ENCODE data around the gene HNRNPL.

The HNRNPL gene

DNA sequence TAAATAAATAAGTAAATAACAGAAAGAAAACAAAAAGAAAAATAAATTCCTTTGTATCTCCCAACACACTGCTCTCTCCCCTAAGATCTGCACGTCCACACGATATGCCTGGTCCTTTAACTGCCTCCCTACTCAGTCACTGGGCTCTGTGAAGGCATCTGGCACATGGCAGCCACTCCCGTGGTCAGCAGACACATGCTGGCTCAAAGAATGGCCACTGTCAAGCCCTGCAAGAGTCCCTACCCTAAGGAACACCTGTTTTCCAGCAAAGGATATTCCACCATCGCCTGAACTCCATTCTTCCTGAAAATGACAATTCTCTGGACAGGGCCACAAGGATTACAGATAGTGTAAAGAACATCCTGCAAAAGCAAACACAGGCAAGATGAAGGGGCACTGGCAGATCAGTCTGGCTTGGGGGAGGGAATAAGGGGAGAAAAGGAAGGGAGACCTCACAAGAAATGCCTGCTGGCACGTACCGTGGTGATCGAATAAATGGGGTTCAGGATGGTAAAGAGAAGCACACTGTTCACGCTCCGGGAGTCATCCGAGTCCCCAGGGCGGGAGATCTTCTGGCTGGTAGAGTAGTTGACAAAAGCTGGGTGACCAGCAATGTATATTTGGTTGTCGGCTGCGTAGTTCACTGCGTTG lies 4.3 kb downstream of the HNRNPL start:
- DNase-seq (ENCODE audit: low spot score) = no peak

DNA sequence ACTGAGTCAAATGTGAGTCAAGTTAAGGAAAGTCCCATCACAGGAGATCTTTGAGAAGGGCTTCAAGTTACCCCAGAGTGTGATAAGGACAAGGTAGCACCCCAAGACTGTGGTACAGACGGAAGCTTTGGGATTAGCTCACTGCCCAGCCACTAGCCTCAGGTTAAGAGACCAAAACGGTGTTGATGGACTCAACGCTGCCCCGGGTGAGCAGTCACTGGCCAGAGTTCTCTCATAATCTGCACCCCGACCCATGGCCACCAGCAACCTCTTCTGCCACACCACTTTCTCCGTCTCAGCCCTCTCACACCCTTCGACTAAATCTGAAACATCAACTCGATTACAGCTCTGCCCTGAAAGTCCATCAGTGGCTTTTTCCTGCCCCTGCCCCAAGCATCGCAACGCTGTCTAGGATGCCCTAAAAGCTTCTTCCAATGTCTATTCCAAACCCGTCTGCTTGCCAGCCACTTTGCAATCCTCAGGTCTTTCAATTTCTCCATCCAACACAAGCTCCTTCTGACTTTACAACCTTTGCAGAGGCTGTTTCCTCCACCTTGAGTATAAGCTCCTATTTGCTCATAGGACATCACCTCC lies 5.6 kb downstream of the HNRNPL start:
- DNase-seq (ENCODE audit: low spot score) = no peak

DNA sequence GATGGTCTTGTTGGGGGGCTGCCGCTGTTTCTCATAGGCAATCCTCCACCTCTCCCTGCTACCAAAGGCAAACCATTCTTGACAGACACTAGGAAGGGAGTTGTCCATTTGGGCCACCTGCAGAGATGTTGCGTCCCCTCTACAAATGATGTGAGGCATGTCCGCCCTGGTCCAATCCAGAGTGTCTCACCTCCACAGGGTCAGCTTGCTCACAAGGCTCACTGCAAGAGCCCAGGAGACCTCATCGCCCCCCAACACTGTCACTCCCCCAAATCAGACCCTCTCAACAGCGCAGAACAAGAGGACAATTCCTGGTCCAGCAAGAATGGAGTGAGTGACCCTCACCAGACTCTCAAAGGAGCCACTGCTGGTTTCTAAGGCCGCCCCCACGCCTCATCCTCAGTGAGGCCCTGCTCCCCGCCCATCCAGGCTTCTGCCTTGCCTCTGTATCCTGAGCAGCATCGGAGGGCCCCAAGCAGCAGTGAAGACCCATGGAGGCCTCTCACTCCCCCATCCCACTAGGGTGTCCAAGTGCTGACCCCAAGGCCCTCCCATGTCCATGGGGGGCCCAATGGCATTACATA lies 6.5 kb downstream of the HNRNPL start:
- no peak for DNase-seq (ENCODE audit: low spot score)

DNA sequence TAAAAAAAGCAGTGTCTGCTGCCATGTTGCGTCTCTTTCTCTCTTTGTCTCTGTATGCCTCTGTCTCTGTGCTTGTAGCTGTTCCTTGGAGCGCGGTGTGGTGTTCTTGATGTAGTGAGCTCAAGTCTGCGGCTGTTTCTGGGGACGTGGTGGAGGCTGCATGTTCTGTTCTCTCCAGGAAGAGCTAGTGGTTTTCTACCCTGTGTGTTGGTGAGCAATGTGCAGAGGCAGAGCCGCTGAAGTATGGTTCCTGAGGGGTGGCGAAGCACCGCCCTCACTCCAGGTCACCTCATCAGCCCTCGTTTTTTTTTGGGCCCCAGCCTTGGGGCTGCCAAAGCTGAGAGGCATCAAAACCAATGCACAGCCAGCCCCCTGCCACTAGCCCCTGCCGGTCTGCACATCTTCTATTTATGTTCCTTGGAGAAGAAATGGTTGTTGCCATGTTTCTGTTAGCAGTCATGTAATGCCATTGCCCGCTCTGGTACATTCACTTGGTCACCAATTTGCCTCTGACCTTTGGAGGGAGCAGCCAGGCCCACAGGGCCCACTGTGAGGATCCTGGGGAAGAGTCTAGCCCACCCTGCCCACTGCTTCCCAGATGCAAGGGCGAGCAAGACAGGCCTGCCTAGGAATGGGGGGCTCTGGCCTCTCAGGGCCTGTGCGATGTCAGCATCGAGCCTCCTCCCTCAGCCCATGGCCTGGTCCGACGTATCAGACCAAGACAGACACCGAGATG lies 7.2 kb downstream of the HNRNPL start:
- DNase-seq (ENCODE audit: low spot score) = no peak

DNA sequence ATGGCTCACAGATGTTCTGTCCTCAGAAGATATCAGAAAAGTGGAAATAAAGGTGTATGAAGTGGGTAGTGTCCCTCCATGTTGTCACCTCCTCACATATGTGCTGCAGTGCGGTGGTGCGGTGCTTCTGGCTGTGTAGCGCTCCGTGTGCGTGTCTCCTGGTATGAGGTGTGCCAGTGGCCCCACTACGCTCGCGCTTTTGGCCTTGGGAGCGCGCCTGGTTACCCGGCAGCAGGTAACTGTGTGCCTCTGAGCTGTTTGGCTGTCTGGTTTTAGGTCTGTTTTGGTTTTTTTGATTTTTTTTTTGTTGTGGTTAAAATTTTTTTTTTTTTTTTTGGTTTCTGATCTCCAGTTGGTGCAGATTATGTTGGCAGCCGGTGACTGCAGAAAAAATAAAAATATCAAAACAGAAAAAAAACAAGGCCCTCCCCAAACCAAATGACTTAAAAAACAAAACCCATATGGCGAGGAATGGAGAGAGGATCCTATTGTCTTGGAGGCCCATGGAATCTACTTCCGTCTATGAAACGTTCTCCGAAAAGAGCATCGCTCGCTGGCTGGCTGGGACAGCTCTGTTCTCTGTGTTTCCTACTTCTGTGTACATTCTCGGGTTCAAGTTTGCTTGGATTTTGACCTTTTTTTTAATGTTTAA lies 7.9 kb downstream of the HNRNPL start:
- DNase-seq (ENCODE audit: low spot score) = no peak

DNA sequence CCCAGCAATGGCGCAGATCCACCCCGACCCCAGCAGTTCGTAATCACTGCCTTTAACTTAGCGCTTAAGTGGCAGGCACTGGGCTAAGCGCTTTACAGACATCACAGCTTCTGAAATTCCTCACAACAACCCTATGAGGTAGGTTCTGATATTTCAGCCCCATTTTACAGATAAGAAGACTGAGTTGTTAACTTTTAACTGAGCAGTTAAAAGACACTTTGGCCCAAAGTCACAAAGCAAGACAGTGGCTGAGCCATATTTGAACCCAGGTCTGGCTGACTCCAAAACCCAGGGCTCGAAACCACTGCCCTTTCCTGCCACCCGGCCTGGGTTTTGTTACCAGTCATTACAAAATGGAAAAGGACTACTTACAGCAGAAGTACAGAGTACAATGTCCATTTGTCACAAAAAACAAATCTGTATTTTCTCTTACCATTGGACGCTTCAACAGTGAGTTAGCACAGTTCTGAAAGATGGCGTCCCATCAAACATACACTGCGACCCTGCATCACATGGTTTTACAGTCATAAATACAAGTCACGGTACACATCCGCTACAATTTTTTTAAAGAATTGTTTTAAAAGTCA lies 8.5 kb downstream of the HNRNPL start:
- DNase-seq (ENCODE audit: low spot score) = no peak

DNA sequence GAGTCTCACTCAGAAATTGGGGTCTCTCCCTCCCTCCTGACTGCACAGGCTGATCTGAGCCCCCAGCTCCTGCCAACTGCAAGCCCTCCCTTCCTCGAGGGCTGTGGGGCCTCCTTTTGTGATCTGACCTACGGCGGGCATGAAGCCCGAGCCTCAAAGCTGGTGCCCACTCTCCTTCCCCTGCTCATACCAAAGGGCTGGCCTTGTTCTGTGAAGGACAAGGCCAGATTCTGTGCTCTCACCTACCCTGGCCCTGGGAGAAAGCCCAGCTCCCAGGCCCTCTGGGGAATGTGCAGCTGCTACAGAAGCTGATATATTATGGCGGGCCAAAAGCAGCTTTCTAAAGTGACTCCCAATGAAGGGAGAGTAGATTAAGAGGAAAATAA lies 9.2 kb downstream of the HNRNPL start:
- DNase-seq (ENCODE audit: low spot score) = no peak

DNA sequence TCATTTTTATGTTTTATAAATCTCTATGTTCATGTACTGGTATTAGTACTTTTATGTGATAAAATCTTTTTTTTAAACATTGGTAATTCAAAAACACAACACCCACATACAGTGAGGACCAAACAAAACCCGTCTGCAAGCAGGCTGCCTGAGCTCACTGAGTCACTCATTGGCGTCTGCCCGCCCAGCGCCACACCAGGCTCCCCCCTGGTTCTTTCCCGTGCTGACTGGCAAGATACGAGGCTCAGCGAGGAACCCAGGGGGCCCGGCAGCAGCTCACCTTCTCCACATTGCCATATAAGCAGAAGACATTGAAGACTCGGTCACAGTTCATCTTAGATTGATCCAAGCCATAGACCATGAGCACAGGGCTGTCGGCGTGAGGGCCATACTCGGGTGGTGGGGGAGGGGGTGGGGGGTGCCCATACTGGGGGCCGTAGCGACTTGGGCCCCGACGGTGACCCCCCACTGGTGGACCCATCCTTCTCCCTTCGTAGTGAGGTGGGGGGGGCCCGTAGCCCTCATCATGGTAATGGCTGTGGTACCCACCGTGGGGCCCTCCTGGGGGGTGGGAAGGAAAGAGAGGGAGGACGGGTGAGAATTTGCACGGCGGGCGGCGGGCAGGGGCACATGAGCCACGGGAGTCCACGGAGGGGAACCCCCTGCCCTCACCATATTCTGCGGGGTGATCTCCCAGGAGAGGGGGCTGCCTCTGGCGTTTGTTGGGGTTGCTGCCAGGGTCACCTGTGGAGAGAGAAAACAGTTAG lies 9.8 kb downstream of the HNRNPL start:
- DNase-seq (ENCODE audit: low spot score) = no peak

DNA sequence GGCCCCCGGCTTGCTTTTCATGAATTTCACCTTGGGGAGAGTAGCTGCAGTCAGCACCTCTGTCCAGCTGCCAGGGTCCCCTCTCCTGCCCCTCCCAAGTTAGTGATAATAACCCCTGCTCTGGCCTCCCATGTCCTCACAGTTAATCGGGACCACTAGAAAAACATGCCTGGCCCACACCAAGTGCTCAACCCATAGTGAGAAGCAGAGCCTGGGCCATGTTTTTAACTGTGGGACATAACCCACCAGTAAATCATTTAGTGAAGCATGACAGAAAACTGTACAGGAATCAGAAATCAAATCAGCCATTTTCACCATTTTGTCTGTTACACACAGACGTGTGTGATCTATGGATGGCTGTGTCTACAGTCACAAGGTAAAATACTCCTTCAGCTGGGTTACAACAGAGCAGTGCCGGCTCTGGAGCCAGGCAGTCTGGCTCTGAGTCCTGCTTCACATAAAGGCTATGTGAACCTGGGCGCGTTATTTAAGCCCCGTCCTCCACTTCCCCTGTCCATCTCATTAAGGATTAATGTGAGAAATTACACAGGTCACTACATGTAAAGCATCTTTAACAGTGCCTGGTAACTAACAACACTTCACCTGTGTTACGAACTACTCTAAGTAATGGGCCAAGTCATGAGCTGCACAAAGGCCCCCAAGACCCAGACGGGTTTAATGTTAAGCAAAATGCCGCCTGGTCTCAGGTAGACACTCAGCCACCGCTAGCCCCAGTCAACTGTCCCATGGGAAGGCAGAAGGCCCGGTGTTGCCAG lies 10.6 kb downstream of the HNRNPL start:
- no peak for DNase-seq (ENCODE audit: low spot score)

DNA sequence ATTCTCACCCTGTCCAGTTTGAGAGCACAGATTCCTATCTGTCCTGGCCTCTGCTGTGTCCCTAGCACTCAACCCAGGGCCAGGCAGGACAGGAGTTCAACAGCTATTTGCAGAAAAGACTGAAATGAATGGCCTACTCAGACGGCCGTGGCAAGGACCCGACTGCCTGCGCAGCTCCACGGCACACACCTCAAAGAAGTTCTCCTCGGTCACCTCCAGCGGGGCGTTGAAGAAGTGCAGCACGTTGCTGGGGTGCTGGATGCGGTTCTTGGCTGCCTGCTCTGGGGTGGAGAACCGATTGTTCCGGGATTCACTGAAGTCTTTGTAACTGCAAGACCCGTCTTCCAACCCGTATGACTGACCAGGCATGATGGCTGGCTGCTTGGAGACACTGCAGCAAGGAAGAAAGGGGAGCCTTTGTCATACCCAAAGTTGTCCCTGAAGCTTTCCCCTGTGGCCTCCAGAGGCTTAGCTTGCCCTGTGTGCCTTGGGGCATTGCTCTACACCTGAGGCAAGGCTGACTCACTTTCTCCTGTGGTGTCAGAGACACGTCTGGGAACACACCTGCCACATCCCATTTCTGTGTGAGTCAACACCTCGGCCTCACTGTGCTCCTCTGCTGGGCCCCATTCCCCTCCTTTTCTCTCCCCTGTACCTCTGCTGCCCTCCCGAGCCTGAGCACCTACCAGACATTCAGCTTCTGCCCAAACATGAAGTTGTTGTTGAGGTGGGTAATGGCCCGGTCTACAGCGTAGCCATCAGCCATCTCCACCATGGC lies 11.4 kb downstream of the HNRNPL start:
- no peak for DNase-seq (ENCODE audit: low spot score)

DNA sequence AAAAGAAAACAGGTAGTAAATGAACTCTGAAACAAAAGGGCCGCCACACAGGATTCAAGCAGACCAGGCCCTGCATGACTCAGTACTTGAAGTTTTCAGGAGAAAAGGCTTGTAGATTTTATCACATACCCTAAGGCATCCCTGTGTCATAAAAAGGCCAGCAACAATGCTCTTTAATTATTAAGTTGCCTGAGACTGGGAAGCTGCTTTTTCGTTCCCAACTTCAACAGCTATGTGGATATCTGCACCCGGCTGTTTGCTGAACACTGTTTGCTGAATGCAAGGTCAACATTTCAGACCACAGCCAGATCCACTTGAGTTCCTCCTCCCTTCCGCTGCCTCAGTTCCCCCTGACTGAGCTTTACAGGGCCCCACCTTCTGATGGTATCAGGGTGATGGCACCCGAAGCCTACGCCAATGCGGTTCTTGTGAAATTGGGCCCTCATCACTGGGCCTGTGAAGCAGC lies 12.1 kb downstream of the HNRNPL start:
- no peak for DNase-seq (ENCODE audit: low spot score)

DNA sequence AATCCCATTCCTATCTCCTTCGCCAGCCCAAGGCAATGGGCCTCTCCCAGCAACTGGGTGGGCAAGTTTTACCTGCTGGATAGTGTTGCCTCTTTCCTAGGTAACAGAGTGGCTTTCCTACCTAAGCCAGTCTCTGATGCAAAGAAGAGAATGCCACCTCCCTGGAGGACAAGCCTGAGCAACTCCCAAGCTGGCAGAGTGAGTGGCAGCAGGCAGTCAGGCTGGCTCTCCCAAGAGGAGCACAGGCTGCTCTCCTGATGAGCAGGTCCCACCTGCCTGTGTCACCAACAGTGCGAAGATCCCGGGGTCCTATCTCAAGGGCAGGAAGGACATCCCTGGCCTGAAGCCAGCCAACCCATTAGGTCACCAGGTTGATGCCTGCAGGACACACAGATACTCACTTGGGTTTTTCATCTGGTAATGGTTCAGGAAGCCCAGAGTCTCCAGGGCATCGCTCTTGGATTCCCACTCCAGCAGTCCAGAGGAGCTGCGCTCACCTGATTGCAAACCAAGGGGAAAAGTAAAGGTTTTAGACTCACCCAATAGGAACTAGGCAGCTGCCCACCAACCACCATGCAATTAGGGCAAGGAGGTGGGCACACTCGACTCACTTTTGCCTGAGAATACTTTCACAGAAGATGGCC lies 12.7 kb downstream of the HNRNPL start:
- DNase-seq (ENCODE audit: low spot score) = no peak

DNA sequence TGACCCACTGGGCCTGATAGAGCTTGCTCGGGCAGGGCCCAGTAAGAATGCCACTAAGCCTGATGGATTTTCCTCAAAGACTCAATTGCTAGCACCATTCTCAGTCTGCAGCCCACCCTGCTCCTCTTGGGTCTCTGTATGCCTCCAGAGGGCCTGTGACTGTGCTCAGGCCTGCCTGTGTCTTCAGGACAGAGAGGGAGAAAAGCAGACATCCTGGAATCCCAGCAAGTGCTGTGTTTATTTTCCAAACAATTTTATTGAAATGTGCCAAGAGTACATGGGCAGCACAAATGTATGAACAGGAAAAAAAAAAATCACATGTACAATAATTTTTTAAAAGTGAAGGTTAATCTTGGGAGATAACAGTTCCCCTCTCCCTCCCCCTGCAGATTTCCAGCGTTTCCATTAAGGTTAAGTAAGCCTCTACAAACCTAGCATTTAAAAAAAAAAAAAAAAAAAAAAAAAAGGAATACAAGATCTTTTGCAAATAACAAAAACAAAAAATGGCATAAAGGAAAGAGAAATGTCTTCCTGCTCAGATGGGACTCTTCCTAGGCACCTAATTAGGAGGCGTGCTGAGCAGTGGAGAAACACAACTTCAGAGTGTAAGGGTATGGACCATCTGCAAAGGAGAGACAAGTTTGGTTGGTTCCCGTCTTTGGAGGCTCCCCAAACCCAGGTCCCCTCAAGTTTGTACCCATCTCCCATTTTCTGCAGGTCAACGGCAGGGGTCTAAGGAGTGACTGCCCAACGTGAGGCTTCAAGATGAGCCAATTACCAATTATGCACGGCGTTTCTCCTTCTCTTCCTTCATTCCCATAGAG lies 13.4 kb downstream of the HNRNPL start:
- DNase-seq (ENCODE audit: low spot score) = no peak

DNA sequence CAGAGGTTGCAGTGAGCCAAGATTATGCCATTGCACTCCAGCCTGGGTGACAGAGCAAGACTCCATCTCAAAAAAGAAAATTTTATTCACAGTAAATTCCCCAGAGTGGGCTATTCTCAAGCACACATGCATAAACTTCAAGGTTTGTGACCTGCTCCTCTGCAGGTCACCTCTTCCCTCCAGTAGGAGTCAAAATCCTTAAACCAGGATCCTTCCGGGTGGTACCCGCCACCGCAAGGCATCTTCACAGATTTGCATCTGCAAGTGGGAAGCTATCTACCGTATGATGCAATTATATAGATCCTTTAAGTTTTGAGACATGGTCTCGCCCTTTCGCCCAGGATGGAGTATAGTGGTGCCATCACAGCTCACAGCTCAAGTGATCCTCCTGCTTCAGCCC lies 15.2 kb downstream of the HNRNPL start:
- no peak for DNase-seq (ENCODE audit: low spot score)

DNA sequence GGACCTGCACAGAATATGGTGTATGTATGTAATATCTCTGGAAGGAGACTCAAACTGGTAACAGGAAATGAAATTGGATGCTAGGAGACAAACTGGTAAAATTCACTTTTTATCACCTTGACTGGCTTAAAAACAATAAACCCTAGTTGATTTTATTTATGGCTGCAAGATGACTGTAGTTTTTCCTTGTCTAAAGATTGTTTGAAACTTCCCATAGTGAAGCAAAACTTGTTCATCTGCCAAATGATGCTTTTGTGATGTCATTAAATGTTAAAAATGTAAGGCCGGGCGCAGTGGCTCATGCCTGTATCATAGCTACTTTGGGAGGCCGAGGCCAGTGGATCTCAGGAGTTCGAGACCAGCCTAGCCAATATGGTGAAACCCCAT lies 15.7 kb downstream of the HNRNPL start:
- no peak for DNase-seq (ENCODE audit: low spot score)

DNA sequence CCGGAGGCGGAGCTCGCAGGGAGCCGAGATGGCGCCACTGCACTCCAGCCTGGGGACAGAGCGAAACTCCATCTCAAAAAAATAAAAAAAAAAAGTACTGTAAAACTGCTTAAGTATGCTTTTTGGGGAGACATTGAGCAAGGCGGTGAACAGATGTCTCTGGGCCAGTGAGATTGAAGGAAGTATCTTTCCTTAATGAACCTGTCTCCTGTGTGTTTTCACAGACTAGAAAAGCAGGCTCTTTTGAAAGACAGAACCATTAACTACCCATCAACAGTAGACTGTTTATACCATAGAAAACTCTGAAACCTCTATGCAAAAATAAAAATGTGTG lies 16.7 kb downstream of the HNRNPL start:
- DNase-seq (ENCODE audit: low spot score) = no peak

DNA sequence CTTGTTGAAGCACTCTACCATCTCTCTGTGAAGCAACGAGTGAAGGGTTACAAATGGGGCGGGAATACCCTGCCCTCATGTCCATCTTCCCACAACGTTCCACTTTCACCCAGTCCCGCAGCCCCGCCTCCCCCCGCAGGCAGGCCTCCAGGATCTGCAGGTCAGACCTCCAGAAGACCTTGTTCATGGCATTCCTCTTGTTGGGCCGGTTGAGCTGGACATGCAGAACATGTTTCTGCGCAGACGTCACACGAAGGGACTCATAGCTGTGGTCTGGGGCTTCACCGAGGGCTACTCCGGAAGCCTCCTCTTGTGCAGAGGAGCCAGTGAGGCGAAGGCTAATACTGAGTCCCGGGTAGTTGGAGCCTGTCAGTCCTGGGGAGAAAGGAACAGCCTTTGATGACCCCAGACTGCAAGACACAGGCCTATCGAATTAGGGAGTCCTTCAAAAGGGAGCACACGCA lies 18.6 kb downstream of the HNRNPL start:
- DNase-seq (ENCODE audit: low spot score) = peak; percentile 46

DNA sequence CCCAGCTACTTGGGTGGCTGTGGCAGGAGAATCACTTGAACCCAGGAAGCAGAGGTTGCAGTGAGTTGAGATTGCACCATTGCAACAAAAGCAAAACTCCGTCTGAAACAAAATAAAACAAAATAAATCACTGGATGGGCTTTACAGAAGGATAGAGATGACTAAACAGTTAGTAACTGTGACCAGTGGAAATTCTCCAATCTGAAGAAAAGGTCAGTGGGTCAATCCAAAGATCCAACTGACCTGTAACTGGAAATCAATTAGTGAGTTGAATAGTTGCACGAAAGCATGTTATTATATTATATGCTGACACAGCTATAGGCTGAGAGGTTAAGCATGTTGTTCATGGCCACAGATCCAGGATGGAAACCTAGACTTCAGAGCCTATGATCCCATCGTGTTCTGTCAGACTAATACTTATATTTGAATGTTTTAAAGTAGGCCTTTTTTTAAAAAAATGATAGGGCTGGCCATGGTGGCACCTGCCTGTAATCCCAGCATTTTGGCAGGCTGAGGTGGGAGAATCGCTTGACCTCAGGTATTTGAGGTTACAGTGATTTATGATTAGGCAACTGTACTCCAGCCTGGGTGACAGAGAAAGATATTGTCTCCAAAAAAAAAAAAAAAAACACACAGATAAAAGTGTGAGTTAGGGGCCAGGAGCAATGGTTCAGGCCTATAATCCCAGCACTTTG lies 19.6 kb downstream of the HNRNPL start:
- no peak for DNase-seq (ENCODE audit: low spot score)
